Measurements from ENCODE around the gene SNRPD3.
A peak's percentile ranks its signal among the peaks of the same experiment; 100 is the strongest.
"Not testable (repeated sequence)": the region's sequence is repeated elsewhere in the genome, so short reads cannot be mapped to it uniquely, and the experiment has no call there.

Gene SNRPD3

DNA sequence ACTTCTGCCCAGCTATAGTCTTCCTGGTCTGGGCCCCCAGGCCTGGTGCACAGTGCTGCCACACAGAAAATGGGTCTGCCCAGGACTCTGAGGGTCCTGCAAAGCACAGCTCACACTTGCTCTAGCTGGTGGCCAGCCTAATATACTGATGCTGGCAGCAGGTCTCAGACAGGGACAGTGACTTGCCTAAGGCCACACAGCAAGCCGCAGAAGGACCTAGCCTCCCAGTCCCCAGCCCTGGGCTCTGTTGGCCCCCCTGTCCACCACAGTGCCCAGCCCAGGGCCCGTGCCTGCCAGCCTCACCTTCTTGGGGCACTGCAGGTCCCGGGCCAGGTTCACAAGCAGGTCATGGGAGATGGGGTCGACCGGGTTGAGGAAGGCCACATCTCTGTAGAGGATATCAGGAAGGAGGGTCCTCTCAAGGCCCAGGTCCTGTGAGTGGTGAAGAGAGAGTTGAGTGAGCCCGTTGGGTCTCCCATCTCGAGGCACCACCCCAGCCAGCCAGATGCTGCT, 33.8 kb downstream of the SNRPD3 start:
- no peak for DNase-seq (ENCODE audit: extremely low read depth, low read depth)
- TF ChIP-seq, protein P1, sequence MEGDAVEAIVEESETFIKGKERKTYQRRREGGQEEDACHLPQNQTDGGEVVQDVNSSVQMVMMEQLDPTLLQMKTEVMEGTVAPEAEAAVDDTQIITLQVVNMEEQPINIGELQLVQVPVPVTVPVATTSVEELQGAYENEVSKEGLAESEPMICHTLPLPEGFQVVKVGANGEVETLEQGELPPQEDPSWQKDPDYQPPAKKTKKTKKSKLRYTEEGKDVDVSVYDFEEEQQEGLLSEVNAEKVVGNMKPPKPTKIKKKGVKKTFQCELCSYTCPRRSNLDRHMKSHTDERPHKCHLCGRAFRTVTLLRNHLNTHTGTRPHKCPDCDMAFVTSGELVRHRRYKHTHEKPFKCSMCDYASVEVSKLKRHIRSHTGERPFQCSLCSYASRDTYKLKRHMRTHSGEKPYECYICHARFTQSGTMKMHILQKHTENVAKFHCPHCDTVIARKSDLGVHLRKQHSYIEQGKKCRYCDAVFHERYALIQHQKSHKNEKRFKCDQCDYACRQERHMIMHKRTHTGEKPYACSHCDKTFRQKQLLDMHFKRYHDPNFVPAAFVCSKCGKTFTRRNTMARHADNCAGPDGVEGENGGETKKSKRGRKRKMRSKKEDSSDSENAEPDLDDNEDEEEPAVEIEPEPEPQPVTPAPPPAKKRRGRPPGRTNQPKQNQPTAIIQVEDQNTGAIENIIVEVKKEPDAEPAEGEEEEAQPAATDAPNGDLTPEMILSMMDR (IDR thresholded peaks at IDR 0.05; ENCODE audit: low read depth, low read length) = no peak

DNA sequence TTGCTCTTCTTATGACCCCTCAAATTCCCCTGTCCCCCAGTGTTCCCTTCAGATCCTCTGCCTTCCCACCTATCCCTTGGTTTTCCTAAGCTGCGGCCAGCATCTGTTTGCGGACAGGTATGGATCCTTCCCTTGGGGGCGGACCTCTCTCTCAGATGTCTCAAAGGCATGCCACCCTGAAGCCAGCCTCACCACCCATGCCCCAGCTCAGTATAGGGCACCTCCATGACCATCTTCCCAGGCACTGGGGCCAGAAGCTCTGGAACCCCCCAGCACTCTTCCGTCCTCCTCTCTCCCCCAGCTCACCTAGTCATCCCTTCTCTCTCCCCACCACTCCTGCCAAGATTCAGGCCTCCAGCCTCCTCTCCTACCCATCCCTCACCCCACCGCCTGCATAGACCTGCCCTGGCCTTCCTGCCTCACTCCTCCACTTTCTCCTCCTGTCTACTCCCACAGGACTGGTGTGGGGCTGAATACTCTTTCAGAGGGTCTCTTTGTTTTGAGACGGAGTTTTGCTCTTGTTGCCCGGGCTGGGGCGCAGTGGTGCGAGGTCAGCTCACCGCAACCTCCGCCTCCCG, 34.9 kb downstream of the SNRPD3 start:
- DNase-seq (ENCODE audit: extremely low read depth, low read depth) = no peak
- TF ChIP-seq, protein P1 (IDR thresholded peaks at IDR 0.05; ENCODE audit: low read depth, low read length) = no peak

- no peak for DNase-seq (ENCODE audit: extremely low read depth, low read depth)
- TF ChIP-seq, protein P1 (IDR thresholded peaks at IDR 0.05; ENCODE audit: low read depth, low read length) = no peak
Observed at GRCh38 chr22:24591286-24591830, 35.6 kb downstream of the SNRPD3 start.

DNA sequence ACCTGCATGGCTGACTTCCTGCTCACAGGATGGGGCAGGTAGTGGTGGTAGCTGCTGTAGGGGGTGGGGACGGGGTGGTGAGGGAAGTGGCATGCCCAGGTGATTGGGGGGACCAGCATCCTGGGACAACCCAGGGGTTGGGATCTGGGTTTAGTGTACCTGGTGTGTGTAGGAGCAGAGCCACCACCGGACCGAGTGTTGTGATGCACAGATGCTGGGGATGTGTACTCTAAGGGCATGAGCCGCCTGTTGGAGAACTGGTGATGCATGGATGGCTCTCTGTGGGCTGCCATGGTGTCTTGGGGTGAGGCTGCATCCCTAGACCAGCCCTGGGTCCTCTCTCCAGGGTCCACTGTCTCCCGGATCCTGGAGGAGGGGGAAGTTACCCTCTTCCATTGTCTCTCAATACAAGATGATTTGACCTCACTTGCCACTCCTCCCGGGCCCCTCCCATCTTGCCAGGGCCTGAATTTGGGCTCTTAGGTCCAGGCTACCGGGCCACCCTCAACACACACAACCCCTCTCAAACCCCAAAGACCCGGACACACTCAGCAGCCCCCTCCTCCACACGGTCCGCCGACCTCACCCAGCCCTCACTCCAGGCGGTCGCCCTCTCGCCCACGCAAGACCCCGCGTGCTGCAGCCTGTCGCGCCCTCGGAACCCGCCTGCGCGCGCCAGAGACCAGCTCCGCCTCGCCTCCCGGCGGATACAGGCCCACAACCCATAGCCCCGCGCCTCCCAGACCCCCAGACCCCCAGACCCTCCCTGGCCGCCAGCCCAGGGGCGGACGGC, 36.5 kb downstream of the SNRPD3 start:
- DNase-seq (ENCODE audit: extremely low read depth, low read depth) = no peak
- TF ChIP-seq, protein P1 (IDR thresholded peaks at IDR 0.05; ENCODE audit: low read depth, low read length) = no peak

DNA sequence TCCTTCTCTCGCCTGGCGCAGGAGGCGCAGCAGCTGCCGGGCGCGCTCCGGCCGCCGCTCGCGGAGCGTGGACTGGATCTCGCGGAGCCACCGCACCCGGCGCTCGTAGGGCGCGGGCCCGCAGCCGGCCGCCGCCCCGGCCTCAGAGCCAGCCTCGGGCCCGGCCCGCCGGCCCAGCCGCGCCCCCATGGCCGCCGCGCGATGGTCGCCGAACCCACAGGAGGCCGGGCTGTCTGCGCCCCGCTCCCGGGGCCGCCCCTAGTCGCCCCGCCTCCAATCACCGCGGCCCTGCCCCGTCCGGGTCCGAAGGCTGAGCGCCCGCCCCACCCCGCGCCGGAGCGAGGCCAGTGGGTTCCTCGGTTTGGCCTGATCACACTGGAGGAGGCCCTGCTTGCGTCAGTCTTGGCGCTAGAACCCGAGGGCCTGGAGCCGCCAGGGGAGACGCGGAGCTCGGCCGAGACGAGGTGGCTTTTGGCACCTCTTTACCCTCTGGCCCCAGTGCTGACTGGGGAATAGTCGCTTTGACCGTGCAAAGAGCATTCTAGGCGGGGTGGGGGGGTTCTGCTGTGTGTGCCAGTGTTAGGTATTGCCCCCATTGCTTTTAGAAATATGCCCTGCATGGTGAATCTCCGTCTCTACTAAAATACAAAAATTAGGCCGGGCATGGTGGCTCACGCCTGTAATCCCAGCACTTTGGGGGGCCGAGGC, 37.2 kb downstream of the SNRPD3 start, which contains the start of gene LRRC75B:
Gene LRRC75B (minus strand): TSS at position 223 of the 708 bp plus-strand sequence. CDS start 34 bp downstream, at position 189.
- TF ChIP-seq, protein P1 (IDR thresholded peaks at IDR 0.05; ENCODE audit: low read depth, low read length) = no peak

DNA sequence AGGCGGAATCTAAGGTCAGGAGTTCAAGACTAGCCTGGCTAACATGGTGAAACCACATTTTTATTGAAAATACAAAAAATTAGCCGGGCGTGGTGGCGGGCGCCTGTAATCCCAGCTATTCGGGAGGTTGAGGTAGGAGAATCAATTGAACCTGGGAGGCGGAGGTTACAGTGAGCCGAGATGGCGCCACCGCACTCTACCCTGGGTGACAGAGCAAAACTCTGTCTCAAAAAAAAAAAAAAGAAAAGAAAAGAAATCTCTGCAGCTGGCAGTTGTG, 37.7 kb downstream of the SNRPD3 start:
- not testable (repeated sequence) for DNase-seq (ENCODE audit: extremely low read depth, low read depth)

More for the DNA sequence above, 37.2 kb downstream of the SNRPD3 start, which contains the start of gene LRRC75B:
- DNase-seq (ENCODE audit: extremely low read depth, low read depth) = peak; percentile 64

DNA sequence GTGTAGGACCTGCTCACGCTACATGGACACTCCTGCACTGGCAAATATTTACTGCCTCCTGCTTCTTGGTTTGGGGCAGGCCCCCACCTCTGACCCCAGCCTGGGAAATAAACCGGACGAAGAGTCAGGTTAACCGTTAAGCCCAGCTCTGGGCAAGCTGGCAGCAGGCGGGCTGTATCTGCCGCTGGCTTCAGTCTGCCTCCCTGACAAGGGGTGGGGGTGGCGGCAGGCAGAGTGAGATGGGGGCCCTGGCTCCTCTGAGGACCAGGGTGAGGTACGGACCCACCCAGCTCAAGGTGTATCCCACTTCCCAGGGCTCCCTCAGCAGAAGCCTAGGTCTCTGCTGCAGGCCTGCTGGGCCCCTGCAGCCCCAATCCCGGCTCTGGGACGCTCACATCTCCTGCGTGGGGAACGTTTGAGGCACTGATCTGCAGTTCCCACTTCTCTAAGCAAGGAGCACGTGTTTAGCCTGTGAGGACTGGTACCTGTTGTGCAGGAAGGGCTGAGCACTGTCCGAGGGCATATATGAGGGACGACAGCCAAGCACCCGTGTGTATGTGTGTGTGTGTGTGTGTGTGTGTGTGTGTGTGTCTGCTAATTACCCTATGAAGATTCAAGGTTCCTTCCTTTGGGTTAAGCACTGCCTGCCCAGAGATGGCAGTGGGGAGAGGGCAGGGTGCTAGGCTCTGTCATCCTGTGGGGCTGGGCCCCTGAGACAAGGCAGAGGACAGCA, 38.2 kb downstream of the SNRPD3 start:
- TF ChIP-seq, protein P1 (IDR thresholded peaks at IDR 0.05; ENCODE audit: low read depth, low read length) = no peak
- no peak for DNase-seq (ENCODE audit: extremely low read depth, low read depth)

Data from AG09319 (cell line).